ENCODE results near the gene HTRA3.
"Not testable (repeated sequence)": the region's sequence is repeated elsewhere in the genome, so short reads cannot be mapped to it uniquely, and the experiment has no call there.

HTRA3 gene

GRCh38 chr4:8325291-8325973 is 55.9 kb downstream of the HTRA3 start:
- no peak for DNase-seq (ENCODE audit: low read depth)

DNA sequence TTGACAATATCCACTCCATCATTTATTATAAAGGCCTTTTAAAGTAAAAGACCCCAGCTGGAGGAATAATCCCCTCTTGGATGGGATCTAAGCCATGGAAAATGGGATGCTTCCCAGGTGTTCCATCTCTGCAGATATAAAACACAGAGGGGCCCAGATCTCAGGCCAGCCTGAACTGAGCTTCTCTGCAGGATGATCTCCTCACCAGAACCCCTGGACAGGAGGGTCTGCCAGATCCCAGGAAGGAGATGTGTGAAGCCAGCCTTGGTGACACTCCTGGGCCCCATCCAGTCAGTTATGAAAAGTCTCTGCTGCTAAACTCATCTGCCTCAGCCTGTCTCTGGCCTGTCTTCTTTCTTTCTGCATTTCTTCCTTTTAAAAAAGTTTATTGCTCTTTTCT is 56.7 kb downstream of the HTRA3 start:
- DNase-seq (ENCODE audit: low read depth): no peak

DNA sequence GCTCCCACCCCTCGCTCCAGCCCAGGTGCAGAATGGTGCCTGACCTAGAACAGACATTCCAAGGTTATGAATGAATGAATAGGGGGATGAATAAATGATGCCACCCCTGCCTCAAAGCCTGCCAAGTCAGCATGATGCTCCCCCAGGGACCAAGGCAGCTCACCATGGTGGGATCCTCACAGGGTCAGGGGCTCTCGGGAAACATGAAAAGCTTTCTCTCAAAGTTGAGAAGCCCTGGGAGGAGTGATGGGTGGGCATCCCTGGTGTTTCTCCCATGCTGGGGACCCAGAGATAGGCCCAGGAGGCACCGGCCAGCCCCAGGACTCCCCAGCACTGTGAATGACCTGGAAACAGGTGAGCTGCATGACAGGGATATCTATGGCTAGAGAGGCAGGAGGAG is 58.9 kb downstream of the HTRA3 start:
- DNase-seq (ENCODE audit: low read depth): no peak

DNA sequence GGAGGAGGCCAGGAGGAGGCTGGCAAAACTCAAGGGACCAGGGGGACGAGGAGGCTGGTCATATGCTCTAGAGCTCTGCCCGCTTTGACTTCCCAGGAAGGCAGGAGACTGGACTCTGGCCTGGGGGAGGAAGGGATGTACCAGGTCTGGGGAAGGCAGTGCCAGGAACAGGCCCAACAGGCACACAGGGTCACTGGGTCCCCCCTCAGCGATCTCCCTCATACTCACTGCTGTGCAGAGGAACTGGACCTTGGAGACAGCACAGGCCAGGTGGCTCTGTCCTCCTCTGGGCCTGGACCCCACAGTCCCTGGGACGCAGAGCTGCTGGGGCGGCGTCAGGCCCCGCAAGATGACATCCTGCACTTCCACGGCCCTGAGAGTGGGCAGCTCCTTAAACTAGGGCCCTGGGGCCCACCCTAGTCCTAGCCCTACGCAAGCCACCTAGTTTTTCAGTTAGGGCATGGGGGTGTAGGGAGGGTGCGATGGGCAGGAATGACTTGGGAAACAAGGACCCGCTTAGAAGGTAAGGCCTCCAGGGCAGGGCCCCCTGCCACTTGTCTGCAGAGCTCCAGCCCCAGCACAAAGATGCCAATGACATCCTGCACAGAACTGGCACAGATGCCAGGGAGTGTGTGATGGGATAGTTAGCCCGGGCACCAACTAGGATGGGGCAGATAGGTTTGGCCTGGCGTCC is 59.5 kb downstream of the HTRA3 start:
- DNase-seq (ENCODE audit: low read depth): no peak

- DNase-seq (ENCODE audit: low read depth): no peak
These were observed 60.0 kb downstream of the HTRA3 start for GRCh38 chr4:8329560-8329858.

- DNase-seq (ENCODE audit: low read depth): no peak
These were observed 60.6 kb downstream of the HTRA3 start for GRCh38 chr4:8329859-8330761.

DNA sequence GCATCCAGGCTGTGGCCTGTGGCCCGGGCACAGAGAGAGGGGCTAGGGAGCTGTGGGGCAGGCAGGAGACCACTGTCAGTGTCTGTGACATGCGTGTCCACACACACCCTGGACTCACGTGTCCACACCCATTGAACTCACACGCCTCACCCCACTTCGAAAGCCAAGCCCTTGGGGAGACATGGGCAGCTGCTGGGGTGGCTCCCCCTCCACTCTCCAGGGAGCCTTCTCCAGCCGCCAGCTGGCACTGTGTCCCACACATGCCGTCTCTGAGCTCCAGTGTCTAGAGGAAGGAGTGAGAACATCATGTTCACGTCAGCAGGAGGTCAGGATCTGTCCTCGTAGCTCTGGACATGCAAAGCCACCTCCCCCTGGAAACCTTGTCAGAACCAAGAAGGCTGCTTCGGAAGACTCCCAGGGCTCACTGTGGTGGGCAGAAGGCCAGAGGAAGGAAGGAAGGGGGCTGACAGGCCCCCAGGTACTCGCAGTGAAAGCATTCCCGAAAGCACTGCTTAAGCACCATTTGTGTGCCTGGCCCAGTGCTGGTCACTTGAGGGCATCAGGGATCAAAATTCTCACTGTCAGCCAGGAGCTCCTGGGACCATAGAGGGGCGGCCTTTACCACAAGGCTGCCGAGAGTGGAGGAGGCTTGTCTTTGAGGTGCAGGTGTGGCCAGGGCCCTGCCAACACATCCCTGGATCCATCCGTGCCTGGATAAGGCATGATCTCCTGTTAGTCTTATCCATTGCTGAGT is 61.4 kb downstream of the HTRA3 start:
- no peak for DNase-seq (ENCODE audit: low read depth)

- DNase-seq (ENCODE audit: low read depth): no peak
These were observed 62.0 kb downstream of the HTRA3 start for GRCh38 chr4:8331575-8331955.

DNA sequence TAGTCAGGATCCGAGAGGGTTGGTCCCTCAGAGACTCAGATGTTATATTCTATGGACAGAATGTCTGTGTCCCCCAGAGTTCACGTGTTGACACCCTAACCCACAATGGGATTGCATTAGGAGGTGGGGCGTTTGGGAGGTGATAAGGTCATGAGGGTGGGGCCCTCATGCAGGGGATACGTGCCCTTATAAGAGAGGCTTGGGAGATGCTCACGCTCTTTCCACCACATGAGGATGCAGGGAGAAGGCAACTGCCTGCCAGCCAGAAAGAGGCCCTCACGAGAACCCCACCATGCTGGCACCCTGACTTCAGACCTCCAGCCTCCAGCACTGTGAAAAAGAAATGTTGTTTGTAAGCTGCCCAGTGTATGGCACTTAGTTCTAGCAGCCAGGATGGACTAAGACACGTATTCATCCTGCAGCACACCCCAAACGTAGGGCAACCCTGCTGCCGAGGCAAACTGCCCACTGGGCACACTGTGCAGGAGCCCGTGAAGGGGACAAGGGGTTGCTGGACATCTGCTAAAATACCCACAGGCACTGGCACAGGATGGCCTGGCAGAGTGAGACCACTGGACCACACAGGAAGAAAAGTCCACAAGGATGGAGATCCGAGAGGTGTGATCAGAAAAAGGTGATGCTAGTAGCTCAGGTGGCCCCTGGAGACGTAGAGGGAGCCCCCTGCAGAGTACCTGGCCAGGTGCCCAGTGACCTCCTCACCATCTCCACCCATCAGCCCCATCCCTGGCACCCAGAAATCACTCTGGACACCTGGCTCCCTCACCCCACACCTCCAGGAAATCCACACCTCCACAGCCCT is 62.7 kb downstream of the HTRA3 start:
- no peak for DNase-seq (ENCODE audit: low read depth)

- DNase-seq (ENCODE audit: low read depth): no peak
These were observed 63.4 kb downstream of the HTRA3 start for GRCh38 chr4:8332891-8333331.

DNA sequence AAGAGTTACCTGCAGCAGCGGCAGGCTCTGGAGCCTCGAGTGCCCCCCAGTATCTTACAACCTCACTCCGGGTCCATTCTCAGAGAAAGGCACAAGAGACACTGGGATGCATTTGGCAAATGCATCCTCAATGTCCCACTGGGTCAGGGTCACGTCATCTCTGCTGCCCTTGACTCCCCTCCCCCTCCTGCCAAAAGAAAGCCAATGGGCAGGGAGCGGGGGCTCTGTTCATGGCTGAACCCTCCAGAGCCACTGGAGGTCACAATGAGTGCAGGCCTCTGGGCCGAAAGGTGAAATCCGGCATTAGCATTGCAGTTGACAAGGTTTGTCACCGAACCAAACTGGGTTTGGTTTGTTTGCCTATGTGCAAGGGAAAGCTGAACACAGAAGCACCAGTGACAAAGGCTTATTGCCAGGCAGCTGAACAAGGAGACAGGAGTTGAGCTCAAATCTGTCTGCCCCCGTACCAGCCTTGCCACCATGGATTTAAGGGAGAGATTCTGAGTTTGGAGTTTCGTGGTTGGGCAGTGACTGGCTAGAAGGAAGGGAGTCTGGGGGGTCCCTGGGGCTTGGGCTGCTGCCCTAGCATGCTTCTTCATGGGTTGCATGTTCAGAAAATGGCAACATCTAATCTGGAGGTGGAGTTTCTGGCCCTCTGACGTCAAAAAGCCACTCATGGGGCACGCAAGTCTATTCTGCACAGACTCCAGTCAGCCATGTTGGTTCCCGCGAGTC is 64.3 kb downstream of the HTRA3 start:
- no peak for DNase-seq (ENCODE audit: low read depth)

DNA sequence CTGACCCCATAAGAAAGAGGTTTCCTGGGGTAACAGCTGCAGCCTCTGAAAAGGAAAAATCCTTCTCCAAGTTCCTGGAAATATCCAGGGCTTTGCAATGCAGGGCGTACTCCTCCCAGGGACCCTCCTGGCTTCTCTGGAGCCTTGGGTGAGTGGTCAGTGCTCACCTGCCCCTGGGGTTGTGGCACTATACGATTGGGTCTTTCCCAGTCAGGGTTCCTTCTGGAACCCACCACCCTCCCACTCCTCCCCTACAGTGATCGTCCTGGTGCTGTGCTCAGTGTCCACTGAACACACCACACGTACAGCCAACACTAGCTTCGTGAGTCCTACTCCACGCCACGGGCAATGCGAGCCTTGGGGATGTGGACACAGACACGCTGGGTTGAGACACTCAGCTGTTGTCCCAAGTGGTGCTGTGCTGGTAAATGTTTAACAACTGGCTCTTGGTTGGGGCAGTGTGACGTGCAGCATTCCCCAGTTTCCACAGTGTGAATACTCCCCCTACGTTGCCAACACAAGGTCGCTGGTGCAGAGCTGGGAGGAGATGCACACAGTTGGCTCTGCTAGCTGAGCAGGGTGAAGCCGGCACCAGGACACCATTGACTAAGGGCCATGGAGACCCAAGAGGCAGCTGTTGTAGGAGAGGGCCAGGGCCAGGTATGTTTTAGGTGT is 65.4 kb downstream of the HTRA3 start:
- no peak for DNase-seq (ENCODE audit: low read depth)

GRCh38 chr4:8335848-8336247 is 66.3 kb downstream of the HTRA3 start:
- DNase-seq (ENCODE audit: low read depth): no peak

GRCh38 chr4:8336412-8337075 is 67.0 kb downstream of the HTRA3 start:
- no peak for DNase-seq (ENCODE audit: low read depth)

DNA sequence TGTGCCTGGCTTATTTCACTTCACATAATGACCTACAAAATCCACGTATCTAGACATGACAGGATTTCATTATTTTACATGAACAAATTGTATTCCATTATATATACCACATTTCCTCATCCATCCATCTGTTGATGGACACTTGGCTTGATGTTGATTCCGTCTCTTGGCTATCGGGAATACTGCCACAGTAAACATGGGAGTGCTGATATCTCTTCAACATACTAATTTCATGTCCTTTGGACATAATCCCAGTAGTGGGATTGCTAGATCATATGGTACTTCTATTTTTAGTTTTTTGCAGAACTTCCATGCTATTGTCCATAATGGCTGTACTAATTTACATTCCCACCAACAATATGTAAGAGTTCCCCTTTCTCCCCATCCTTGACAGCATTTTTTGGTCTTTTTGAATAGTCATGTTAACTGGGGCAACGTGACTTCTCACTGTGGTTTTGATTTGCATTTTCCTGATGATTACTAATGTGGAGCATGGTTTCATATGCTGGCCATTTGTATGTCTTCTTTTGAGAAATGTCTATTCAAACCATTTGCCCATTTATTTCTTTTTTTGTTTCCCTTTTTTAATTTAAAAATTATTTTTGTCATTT is 68.9 kb downstream of the HTRA3 start:
- DNase-seq (ENCODE audit: low read depth): no peak

- no peak for DNase-seq (ENCODE audit: low read depth)
These were observed 71.3 kb downstream of the HTRA3 start for GRCh38 chr4:8340781-8341241.

DNA sequence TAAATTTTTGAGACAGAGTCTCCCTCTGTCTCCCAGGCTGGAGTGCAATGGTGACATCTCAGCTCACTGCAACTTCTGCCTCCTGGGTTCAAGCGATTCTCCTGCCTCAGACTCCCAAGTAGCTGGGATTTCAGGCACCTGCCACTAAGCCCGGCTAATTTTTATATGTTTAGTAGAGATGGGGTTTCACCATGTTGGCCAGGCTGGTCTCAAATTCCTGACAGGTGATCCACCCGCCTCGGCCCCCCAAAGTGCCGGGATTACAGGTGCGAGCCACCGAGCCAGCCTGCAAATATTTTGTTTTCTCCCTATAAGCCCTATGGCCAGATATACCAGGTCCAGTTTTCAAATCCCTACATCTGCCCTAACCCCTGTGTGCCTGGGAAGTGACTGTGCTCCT is 71.7 kb downstream of the HTRA3 start:
- not testable (repeated sequence) for DNase-seq (ENCODE audit: low read depth)

GRCh38 chr4:8341691-8342090 is 72.1 kb downstream of the HTRA3 start:
- no peak for DNase-seq (ENCODE audit: low read depth)

GRCh38 chr4:8342651-8343261 is 73.2 kb downstream of the HTRA3 start:
- DNase-seq (ENCODE audit: low read depth): no peak

All from stimulated activated CD8-positive, alpha-beta memory T cell treated with anti-CD3 and anti-CD28 coated beads, Interleukin-12 subunit alpha, Interleukin-12 subunit beta, amount 100 ng/mL, for 4 hours (primary cell).